ENCODE data around the gene DLL3.
A peak's percentile ranks its signal among the peaks of the same experiment; 100 is the strongest.

DLL3 gene

DNA sequence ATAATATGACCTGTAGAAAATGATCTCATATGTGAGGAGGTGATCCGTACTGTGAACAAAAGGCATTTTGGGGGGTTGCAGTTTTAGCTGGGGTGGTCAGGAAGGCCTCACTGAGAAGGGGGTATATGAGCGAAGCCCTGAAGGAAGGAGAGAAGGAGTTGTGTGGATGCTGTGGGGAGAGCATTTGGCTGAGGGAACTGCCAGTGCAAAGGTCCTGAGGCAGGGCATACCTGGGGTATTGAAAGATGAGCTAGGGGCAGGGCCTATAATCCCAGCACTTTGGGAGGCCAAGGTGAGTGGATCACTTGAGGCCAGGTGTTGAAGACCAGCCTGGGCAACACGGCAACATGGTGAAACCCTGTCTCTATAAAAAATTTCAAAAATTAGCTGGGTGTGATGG lies 18.7 kb downstream of the DLL3 start:
- DNase-seq (ENCODE audit: low read depth), result no peak

DNA sequence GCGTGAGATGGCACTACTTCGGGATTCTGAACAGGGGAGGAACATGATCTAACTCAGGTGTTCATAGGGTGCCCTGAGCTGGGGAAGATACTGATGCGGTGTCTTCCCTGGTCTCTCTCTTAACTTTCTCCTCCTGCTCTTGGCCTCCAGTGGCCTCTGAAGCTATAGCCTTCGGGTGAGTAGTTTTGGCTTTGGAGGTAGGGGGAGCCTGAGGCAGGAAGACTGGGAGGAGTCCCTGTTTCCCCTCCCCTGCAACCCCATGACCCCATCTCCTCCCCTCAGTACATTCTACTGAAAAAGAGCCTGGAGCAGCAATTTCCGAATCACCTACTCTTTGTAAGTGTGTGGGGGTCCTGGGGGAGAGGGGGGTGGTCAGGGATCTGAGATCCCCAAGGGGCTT lies 19.7 kb downstream of the DLL3 start:
- DNase-seq (ENCODE audit: low read depth), result no peak

DNA sequence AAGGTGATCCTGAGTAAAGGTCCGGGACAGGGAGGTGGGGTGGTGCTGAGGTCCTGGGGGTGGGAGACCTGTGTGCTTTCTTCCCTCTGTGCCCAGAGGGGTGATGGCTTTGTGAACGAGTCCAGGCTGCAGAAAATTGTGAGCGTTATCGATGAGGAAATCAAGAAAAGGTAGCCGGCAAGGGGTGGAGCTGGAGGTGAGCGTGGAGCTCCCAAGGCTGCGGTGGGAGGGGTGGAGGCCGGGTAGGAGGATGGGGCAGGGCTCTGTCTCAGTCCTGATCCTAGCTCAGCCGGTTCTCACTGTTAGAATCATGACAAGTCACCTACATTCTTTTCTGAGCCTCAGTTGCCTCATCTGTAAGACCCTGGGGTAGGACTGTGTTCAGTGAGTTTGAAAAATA lies 20.2 kb downstream of the DLL3 start:
- no peak for DNase-seq (ENCODE audit: low read depth)

- no peak for DNase-seq (ENCODE audit: low read depth)
These were observed 22.1 kb downstream of the DLL3 start for GRCh38 chr19:39520541-39521484.

DNA sequence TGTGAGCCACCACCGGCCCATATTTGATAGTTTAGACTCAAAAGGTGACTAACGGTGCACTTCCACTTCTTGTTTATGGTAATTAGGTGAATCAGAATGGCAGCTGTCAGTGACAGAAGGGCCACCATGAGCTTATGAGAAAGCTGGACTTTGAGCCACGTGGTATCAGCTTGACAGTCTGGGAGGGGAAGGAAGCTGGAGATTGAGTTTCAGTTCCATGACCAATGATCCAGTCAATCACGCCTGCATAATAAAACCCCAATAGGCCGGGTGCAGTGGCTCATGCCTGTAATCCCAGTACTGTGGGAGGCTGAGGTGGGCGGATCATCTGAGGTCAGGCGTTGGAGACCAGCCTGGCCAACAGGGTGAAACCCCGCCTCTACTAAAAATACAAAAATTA lies 25.7 kb downstream of the DLL3 start:
- DNase-seq (ENCODE audit: low read depth), result no peak

DNA sequence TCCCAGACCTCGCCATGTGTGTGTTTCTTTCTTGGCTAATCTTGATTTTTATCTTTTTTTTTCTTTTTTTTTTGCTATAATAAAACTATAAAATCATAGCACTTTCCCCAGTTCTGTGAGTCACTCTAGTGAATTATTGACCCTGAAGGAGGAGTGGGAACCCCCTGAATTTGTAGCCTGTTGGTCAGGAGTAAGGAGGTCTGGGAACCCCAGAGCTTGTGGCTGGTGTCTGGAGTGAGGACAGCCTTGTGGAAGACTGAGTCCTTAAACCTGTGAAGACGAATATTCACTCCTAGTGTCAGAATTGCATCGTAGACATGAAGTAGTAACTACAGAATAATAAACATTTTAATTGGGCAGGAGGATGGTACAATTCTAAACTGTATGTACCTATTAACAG lies 26.5 kb downstream of the DLL3 start:
- DNase-seq (ENCODE audit: low read depth), result no peak

DNA sequence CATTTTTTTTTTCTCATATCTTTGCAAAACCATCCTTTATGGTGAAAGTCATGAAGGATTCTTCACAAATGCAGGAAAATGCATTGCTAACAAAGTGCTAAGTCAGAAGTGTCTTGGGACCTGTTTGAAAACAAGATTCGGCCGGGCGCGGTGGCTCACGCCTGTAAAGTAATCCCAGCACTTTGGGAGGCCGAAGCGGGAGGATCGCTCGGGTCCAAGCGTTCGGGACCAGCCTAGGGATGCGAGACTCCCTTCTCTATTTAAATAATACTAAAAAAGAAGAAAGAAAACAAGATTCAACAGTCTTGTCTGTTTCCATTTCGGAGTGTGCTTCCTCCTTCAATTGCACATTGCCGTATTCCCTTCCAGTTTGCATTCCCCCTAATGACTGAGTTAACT lies 33.1 kb downstream of the DLL3 start:
- DNase-seq (ENCODE audit: low read depth), result no peak

- peak; percentile 82 for DNase-seq (ENCODE audit: low read depth)
These were observed 33.7 kb downstream of the DLL3 start, which contains the start of gene EID2B for GRCh38 chr19:39532233-39533002. EID2B (minus strand) TSS chr19:39532852; CDS start chr19:39532802, 50 bp downstream.

DNA sequence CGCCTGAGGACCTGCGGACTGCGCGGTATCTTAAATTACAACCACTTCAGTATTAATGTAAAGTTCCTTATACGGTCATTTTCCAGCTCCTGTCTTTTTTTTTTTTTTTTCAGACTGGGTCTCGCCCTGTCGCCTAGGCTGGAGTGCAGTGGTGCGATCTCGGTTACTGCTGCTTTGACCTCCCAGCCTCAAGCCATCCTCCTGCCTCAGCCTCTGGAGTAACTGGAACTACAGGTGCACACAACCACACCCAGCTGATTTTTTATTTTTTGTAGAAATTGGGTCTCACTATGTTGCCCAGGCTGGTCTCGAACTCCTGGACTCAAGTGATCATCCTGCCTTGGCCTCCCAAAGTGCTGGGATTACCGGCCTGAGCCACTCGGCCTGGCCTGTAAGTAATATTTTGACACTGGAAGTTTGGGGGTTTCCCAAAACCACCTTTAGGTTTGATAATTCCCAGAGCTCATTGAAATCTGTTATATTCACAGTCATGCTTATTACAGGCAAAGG lies 34.3 kb downstream of the DLL3 start:
- no peak for DNase-seq (ENCODE audit: low read depth)

- no peak for DNase-seq (ENCODE audit: low read depth)
These were observed 35.0 kb downstream of the DLL3 start for GRCh38 chr19:39533791-39534190.

DNA sequence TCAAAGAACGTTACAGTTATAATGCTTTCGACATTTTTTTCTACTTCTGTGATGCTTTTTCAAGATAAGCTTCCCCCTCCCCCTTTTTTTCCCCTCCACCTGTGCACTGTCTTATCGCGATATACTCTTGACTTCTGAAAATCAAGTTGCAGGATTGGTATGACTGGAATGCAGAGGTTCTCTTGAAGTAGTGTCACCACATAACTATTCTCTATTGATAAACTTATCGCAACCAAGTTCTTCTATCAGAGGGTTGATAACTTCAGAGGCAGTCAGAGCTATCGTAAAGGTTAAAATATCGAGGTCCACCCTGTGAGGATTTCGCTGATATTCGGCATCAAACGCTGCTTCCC lies 40.4 kb downstream of the DLL3 start:
- no peak for DNase-seq (ENCODE audit: low read depth)

GRCh38 chr19:39539518-39540332 lies 41.0 kb downstream of the DLL3 start, which contains the start of gene EID2:
EID2 (minus strand) TSS chr19:39540161; CDS start chr19:39540079, 82 bp downstream.
- DNase-seq (ENCODE audit: low read depth), result peak; percentile 89

DNA sequence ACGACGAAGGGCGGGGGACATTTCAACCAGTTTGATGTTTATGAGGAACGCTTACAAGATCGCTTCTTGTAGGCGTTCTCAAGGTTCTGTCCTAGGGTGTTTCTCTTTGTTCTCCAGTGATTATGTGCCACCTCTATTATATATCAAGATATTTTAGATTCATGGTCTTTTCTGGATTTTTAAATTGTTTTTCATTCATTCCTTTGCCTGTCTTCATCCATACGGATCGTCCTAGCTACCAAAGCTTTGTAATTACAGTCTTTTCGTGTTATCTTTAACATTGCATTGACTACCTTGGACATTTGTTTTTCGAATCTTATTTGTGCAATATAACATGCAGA lies 41.6 kb downstream of the DLL3 start:
- no peak for DNase-seq (ENCODE audit: low read depth)

- no peak for DNase-seq (ENCODE audit: low read depth)
These were observed 43.5 kb downstream of the DLL3 start for GRCh38 chr19:39542206-39542605.

DNA sequence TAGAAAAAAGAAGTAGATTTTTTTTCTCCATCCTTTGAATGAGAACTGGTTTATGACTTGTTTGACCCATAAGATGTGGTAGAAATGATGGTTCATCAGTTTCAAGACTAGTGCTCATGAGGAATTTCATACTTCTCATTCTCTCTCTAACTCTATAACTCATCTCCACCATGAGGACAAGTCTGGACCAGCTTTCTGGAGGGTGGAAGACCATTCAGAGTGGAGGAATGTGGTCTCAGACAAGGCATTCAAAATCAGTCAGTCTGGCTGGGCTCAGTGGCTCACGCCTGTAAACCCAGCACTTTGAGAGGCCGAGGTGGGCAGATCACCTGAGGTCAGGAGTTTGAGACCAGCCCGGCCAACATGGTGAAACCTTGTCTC lies 44.7 kb downstream of the DLL3 start:
- no peak for DNase-seq (ENCODE audit: low read depth)

GRCh38 chr19:39544226-39544903 lies 45.6 kb downstream of the DLL3 start:
- no peak for DNase-seq (ENCODE audit: low read depth)

- no peak for DNase-seq (ENCODE audit: low read depth)
These were observed 46.2 kb downstream of the DLL3 start for GRCh38 chr19:39544911-39545310.

DNA sequence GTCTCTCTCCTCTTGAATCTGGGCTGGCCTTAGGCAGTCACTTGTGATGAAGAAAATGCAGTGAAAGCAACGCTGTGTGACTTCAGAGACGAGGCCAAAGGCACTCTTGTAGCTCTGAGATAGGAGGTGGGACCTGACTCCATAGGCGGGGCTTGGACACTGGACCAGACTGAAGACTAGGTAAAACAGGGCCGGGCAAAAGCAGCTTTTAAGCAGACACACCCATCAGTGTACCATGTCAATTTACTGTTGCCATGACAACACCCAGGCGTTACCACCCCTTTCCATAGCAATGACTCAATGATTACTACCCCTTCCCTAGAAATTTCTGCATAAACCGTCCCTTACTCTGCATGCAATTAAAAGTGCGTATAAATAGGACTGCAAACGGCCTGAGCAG lies 47.9 kb downstream of the DLL3 start:
- DNase-seq (ENCODE audit: low read depth), result no peak

DNA sequence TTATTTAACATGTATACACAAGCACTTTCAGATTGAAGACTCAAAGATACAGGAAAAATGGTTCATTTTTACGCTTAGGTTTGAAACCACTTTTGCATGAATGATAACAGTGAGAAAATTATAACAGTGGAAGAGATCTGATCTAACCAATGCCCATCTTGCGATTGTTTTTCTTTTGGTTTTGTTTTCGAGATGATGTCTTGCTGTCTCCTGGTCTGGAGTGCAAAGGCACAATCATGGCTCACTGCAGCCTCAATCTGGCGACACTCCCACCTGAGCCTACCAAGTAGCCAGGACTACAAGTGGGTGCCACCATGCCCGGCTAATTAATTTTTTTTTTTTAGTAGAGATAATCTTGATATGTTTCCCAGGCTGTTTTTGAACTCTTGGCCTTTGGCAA lies 51.5 kb downstream of the DLL3 start:
- no peak for DNase-seq (ENCODE audit: low read depth)

GRCh38 chr19:39553082-39553652 lies 54.4 kb downstream of the DLL3 start:
- no peak for DNase-seq (ENCODE audit: low read depth)

- DNase-seq (ENCODE audit: low read depth), result no peak
These were observed 56.1 kb downstream of the DLL3 start for GRCh38 chr19:39554701-39555311.
